ENCODE data around the gene CDK6.
A peak's percentile ranks its signal among the peaks of the same experiment; 100 is the strongest.
"Not testable (repeated sequence)": the region's sequence is repeated elsewhere in the genome, so short reads cannot be mapped to it uniquely, and the experiment has no call there.

The CDK6 gene

DNA sequence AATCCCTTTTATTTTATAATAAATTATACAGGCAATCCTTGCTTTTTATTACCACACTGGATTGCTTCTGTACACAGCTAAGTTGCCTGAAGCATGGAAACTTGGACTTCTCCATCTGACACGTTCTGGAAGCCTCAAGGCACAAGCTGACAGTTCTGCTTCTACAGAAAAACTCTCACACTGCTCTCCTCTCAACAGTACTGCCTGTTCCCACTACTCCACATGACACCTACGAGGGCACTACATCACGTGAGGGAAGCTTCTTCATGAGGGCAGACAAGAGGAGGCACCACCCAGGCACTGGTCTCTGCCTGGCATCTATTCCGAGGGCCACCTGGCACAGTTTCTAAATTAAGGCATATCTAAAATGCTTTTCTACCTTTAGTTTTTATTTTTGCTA, 229.4 kb downstream of the CDK6 start:
- DNase-seq (ENCODE audit: low read depth): no peak

DNA sequence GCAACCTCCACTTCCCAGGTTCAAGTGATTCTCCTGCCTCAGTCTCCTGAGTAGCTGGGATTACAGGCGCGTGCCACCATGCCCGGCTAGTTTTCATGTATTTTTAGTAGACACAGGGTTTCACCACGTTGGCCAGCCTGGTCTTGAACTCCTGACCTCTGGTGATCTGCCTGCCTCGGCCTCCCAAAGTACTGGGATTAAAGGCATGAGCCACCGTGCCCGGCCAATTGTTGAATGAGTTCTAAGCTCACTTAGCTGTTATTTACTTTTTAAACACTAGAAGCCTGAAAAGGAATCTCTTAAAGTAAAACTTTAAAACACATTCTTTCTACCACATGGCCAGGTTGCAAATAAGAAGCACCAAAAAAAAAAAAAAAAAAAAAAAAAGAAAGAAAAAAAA, 231.9 kb downstream of the CDK6 start:
- H3K4me3 ChIP-seq (ENCODE audit: low read depth, low read length); DNase-seq (ENCODE audit: low read depth): not testable (repeated sequence)

More for the DNA sequence above, 229.4 kb downstream of the CDK6 start:
- no peak overlapping the region for H3K4me3 ChIP-seq (ENCODE audit: low read depth, low read length)
- TF ChIP-seq, protein P1, sequence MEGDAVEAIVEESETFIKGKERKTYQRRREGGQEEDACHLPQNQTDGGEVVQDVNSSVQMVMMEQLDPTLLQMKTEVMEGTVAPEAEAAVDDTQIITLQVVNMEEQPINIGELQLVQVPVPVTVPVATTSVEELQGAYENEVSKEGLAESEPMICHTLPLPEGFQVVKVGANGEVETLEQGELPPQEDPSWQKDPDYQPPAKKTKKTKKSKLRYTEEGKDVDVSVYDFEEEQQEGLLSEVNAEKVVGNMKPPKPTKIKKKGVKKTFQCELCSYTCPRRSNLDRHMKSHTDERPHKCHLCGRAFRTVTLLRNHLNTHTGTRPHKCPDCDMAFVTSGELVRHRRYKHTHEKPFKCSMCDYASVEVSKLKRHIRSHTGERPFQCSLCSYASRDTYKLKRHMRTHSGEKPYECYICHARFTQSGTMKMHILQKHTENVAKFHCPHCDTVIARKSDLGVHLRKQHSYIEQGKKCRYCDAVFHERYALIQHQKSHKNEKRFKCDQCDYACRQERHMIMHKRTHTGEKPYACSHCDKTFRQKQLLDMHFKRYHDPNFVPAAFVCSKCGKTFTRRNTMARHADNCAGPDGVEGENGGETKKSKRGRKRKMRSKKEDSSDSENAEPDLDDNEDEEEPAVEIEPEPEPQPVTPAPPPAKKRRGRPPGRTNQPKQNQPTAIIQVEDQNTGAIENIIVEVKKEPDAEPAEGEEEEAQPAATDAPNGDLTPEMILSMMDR (IDR thresholded peaks at IDR 0.05; ENCODE audit: insufficient read depth, low read depth, low read length, missing control alignments): no peak

DNA sequence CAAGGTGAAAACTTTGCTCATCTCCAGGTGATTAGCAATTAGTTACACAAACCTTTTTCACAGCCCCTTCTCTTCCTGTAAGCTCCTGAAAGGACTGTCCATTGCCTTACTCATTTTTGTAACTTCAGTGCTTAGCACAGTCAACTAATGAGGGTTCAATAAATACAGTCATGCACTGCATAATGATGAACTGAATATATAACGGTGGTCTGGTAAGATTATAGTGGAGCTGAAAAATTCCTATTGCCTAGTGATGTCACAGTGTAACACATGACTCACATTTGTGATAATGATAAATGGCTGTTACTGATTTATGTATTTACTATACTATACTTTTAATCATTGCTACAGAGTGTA, 233.3 kb downstream of the CDK6 start:
- no peak for DNase-seq (ENCODE audit: low read depth)
- TF ChIP-seq, protein P1 (IDR thresholded peaks at IDR 0.05; ENCODE audit: insufficient read depth, low read depth, low read length, missing control alignments): no peak
- H3K4me3 ChIP-seq (ENCODE audit: low read depth, low read length): no peak overlapping the region

DNA sequence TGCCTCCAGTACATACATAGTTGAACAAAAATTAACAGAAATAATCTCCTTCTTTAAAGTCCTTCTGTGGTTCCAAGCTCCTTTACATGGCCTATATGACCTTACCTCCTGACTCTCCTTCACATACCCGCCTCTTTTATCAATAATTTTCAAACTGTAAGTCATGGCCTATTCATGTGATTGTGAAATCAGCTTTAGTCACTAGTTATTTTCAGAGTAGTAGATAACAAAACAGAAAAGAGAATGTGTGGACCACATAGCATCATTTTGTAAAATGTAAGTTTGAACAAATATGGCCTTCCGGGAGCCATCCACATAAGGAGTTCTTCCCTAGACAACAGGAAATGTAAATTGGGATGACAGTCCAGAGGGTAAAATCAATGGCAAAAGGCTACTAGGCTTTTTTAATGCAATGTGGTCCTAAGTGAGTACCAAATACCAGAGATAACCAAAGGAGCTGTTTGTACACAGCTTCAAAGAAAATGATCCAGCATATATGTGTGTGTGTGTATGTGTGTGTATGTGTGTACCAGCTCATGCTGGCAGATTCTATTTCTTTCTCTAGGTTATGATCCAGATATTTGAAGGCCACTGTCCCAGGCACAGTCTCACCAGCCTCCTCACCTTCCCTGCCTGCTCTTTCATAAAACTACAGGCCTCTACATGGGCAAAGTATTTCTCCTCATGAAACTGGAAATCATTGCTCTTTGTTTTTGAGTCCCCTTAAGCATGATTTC, 233.9 kb downstream of the CDK6 start:
- TF ChIP-seq, protein P1 (IDR thresholded peaks at IDR 0.05; ENCODE audit: insufficient read depth, low read depth, low read length, missing control alignments): no peak
- no peak for DNase-seq (ENCODE audit: low read depth)
- H3K4me3 ChIP-seq (ENCODE audit: low read depth, low read length): no peak overlapping the region

DNA sequence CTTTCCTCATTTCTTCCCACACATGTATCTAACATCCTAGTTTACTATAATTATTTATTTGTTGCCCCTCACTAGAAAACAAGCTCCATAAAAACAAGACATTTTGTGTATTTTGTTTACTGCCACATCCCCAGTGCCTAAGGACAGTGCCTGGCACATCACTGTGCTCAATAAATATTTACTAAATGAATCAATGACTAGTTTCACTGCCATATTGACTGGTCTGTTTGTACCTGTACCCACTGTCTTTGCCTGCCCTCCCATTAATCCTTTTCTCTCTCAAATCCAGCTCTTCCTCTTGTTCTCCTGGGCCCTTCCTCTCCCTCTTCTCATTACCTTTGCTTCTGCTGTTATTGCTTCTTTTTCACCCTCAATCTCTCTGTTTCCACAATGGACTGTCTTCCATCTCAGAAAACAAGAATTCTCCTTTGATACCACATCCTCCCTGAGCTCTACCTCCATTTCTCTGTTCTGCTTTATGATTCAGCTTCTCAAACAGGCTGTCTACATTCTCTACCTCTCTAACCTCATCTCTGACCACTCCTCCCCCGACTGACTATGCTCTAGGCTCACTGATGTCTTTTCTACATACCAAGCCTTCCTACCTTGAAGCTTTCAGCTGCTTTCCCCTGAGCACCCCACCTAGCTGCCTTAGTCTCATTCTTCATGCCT, 237.9 kb downstream of the CDK6 start:
- DNase-seq (ENCODE audit: low read depth): peak; percentile 48
- no peak overlapping the region for H3K4me3 ChIP-seq (ENCODE audit: low read depth, low read length)
- TF ChIP-seq, protein P1 (IDR thresholded peaks at IDR 0.05; ENCODE audit: insufficient read depth, low read depth, low read length, missing control alignments): no peak

DNA sequence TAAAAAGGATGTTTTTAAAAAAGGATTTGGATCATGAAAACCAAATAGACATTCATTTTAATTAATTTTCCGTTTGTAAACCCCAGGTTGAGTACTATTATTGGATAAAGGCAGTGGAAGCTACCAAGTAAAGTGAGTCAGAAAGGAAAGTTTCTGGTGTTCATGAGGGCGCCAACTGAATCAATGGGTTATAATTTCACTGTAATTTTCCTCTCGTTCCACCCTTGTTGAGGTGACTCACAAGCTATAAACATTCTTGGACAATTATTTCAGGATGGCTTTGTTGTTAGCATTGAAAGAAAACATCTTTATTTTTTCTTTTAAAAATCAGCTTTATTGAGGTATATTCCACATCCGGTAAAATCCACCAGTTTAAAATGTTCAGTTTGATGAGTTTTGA, 241.1 kb downstream of the CDK6 start:
- no peak for DNase-seq (ENCODE audit: low read depth)
- TF ChIP-seq, protein P1 (IDR thresholded peaks at IDR 0.05; ENCODE audit: insufficient read depth, low read depth, low read length, missing control alignments): no peak
- H3K4me3 ChIP-seq (ENCODE audit: low read depth, low read length): no peak overlapping the region

DNA sequence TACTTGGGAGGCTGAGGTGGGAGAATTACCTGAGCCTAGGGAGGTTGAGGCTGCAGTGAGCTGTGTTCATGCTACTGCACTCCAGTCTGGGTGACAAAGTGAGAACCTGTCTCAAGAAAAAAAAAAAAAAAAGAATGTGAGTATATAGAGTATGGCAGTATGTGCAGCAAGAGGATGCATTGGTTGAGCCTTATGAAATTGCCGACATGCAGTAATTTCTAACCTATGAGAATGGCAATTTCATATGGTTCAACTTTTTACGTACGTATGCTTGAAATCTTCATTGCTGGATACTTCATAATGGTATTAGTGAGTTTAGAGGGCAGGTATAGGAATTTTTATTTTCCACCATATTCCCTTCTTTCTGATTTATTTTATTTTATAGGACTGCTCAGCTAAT, 241.6 kb downstream of the CDK6 start:
- TF ChIP-seq, protein P1 (IDR thresholded peaks at IDR 0.05; ENCODE audit: insufficient read depth, low read depth, low read length, missing control alignments): no peak
- no peak for DNase-seq (ENCODE audit: low read depth)
- H3K4me3 ChIP-seq (ENCODE audit: low read depth, low read length): no peak overlapping the region

All from GM12865 (cell line).